Inflammatory macrophage (primary cell): Measurements from ENCODE around the gene OR2L8.
A peak's percentile ranks its signal among the peaks of the same experiment; 100 is the strongest.

ENCODE experiments used
- DNase-seq, 2 donors: peaks; one replicate each; pipeline ENCODE4 v3.0.0-alpha.2; 2020 to 2022
- total RNA-seq, 18 experiments: gene quantifications; one replicate each; lab custom pipeline; 2026; ENCODE audit warnings: mixed read lengths in 6 of 18, inconsistent platforms in 2 of 18; lab: John Stamatoyannopoulos, UW

Gene OR2L8
- total RNA-seq, result 0 to 0.07 (median 0) reads per million in 18 experiments

- DNase-seq, result no peak
Measured at GRCh38 chr1:247948558-247948957, at the start of gene OR2L8. Gene OR2L8 (plus strand): TSS chr1:247948858. CDS start chr1:247948858, 0 bp downstream.

GRCh38 chr1:247904122-247904521 is 44.5 kb upstream of the OR2L8 start:
- DNase-seq, result no peak

GRCh38 chr1:247905181-247905580 is 43.5 kb upstream of the OR2L8 start:
- no peak for DNase-seq

GRCh38 chr1:247905910-247906503 is 42.7 kb upstream of the OR2L8 start:
- no peak for DNase-seq

GRCh38 chr1:247906504-247907047 is 42.1 kb upstream of the OR2L8 start:
- peak; percentile 38 to 45 for DNase-seq

- DNase-seq, result no peak
Measured at GRCh38 chr1:247908766-247909165, 39.9 kb upstream of the OR2L8 start.

GRCh38 chr1:247913786-247914185 is 34.9 kb upstream of the OR2L8 start:
- DNase-seq, result no peak

- DNase-seq, result no peak
Measured at GRCh38 chr1:247914941-247915662, 33.6 kb upstream of the OR2L8 start.

GRCh38 chr1:247919952-247920351 is 28.7 kb upstream of the OR2L8 start, which contains the start of gene OR2T8:
Gene OR2T8 (plus strand): TSS chr1:247920252. CDS start chr1:247921018, 766 bp downstream.
- no peak for DNase-seq

- DNase-seq, result no peak
Measured at GRCh38 chr1:247923941-247924340, 24.7 kb upstream of the OR2L8 start.

GRCh38 chr1:247924868-247925267 is 23.8 kb upstream of the OR2L8 start, which contains the start of gene OR2AJ1:
Gene OR2AJ1 (plus strand): TSS chr1:247924889. CDS start chr1:247933769, 8,880 bp downstream.
- no peak for DNase-seq

- no peak for DNase-seq
Measured at GRCh38 chr1:247933989-247934388, 14.7 kb upstream of the OR2L8 start.

GRCh38 chr1:247935781-247936180 is 12.9 kb upstream of the OR2L8 start:
- DNase-seq, result no peak

- DNase-seq, result no peak
Measured at GRCh38 chr1:247936415-247936814, 12.2 kb upstream of the OR2L8 start.

- DNase-seq, result peak; percentile 90 to 91
Measured at GRCh38 chr1:247936965-247937734, 11.5 kb upstream of the OR2L8 start.

- no peak for DNase-seq
Measured at GRCh38 chr1:247942624-247943023, 6.0 kb upstream of the OR2L8 start.

- no peak for DNase-seq
Measured at GRCh38 chr1:247953408-247953807, 4.8 kb downstream of the OR2L8 start.

GRCh38 chr1:247961791-247962190 is 13.1 kb downstream of the OR2L8 start:
- no peak for DNase-seq

GRCh38 chr1:247962911-247963588 is 14.4 kb downstream of the OR2L8 start:
- DNase-seq, result no peak

GRCh38 chr1:247964933-247965332 is 16.3 kb downstream of the OR2L8 start, which contains the start of gene OR2AK2:
Gene OR2AK2 (plus strand): TSS chr1:247965233. CDS start chr1:247965377, 144 bp downstream.
- DNase-seq, result no peak

GRCh38 chr1:247966532-247967204 is 18.0 kb downstream of the OR2L8 start:
- peak; percentile 10 to 16 for DNase-seq

- DNase-seq, result no peak
Measured at GRCh38 chr1:247992986-247993385, 44.3 kb downstream of the OR2L8 start.
